Measurements from ENCODE around the gene SPTBN4. TPM values are rescaled to one million over a fixed set of nuclear protein-coding genes. Genes with fewer than 3 reads are reported as not detected.

Gene SPTBN4
- total and polyA plus RNA-seq, 2 donors (not counting 1 experiment from before 2014, with no cell fraction given): 1.3 to 6.6 TPM

DNA sequence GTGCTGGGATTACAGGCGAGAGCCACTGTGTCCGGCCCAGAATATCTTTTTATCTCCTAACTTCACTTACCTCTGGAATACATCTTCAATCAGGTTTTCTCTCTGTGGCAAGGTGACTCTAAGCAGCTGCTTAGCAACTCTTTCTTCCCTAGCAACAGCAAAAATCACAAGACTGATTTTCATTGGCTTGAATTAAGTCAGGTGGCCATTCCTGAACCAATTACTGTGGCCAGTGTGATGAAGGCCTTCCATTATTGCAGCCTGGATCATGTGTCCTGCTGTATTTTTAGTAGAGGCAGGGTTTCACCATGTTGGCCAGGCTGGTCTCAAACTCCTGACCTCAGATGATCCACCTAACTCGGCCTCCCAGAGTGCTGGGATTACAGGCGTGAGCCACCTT, 125.4 kb downstream of the SPTBN4 start:
- H2AFZ ChIP-seq (ENCODE audit: low read length): no peak overlapping the region
- H3K9ac ChIP-seq (ENCODE audit: insufficient read depth, low read length): no peak overlapping the region
- TF ChIP-seq, protein P1, sequence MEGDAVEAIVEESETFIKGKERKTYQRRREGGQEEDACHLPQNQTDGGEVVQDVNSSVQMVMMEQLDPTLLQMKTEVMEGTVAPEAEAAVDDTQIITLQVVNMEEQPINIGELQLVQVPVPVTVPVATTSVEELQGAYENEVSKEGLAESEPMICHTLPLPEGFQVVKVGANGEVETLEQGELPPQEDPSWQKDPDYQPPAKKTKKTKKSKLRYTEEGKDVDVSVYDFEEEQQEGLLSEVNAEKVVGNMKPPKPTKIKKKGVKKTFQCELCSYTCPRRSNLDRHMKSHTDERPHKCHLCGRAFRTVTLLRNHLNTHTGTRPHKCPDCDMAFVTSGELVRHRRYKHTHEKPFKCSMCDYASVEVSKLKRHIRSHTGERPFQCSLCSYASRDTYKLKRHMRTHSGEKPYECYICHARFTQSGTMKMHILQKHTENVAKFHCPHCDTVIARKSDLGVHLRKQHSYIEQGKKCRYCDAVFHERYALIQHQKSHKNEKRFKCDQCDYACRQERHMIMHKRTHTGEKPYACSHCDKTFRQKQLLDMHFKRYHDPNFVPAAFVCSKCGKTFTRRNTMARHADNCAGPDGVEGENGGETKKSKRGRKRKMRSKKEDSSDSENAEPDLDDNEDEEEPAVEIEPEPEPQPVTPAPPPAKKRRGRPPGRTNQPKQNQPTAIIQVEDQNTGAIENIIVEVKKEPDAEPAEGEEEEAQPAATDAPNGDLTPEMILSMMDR (conservative IDR thresholded peaks at IDR 0.05 in 1 of 2, IDR thresholded peaks at IDR 0.05 in 1 of 2; ENCODE audit: low read depth in 1 of 2, low read length in 2 of 2): no peak
- no peak for TF ChIP-seq EZH2 (IDR thresholded peaks at IDR 0.05; ENCODE audit: low read length, missing control alignments)
- peak; percentile 60 to 78 for DNase-seq (ENCODE audit: low read depth in 2 of 2)
- no peaks in the 10 kb centered on the region for H3K79me2 ChIP-seq (ENCODE audit: control insufficient read depth, insufficient read depth, low read length)
- peaks cover 3% of the 10 kb centered on the region for H3K4me1 ChIP-seq (ENCODE audit: control insufficient read depth, extremely low read depth, insufficient read depth, low read length)
- no peaks in the 10 kb centered on the region for H3K27me3 ChIP-seq (ENCODE audit: control insufficient read depth, insufficient read depth, low read length)
- no peak overlapping the region for H3K27ac ChIP-seq (ENCODE audit: insufficient read depth, low read length)
- no peak overlapping the region for H3K4me2 ChIP-seq (ENCODE audit: extremely low read depth, insufficient read depth, low read length)
- H3K4me3 ChIP-seq (replicated peaks in 1 of 4; ENCODE audit: control extremely low read depth in 1 of 4, insufficient read depth in 1 of 4, low read depth in 3 of 4, low read length in 4 of 4): no peak overlapping the region
- no peaks in the 10 kb centered on the region for H4K20me1 ChIP-seq (ENCODE audit: control insufficient read depth, extremely low read depth, insufficient read depth, low read length)
- no peaks in the 10 kb centered on the region for H3K36me3 ChIP-seq (ENCODE audit: control insufficient read depth, insufficient read depth, low read length)
- no peaks in the 10 kb centered on the region for H3K9me3 ChIP-seq (ENCODE audit: control insufficient read depth, insufficient read depth, low read depth, low read length)

DNA sequence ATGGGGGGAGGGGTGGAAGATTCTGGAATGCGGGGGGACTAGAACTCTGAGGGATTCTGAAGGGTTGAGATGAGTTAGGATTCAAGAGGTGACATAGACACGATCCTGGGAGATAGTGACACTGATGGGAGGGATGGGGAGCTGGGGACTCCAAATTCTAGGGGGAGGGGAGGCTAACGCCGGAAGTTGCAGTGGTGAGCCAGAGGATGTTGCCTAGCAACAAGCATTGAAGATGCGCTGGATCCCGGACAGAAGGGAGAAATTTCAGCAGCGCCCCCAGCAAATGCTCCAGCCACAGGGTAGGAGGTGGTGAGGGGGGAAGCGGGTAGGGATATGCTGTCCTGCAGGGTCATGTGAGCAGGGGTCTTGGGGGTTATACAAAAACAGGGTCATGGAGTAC, 127.5 kb downstream of the SPTBN4 start:
- Histone ChIP-seq H3K9ac (ENCODE audit: insufficient read depth, low read length) (no peak overlapping the region), H3K4me3 (replicated peaks in 1 of 4; ENCODE audit: control extremely low read depth in 1 of 4, insufficient read depth in 1 of 4, low read depth in 3 of 4, low read length in 4 of 4) (no peak overlapping the region), H3K27ac (ENCODE audit: insufficient read depth, low read length) (no peak overlapping the region), H3K9me3 (ENCODE audit: control insufficient read depth, insufficient read depth, low read depth, low read length) (no peaks in the 10 kb centered on the region), H3K79me2 (ENCODE audit: control insufficient read depth, insufficient read depth, low read length) (no peaks in the 10 kb centered on the region), H3K27me3 (ENCODE audit: control insufficient read depth, insufficient read depth, low read length) (no peaks in the 10 kb centered on the region), H3K36me3 (ENCODE audit: control insufficient read depth, insufficient read depth, low read length) (no peaks in the 10 kb centered on the region), H4K20me1 (ENCODE audit: control insufficient read depth, extremely low read depth, insufficient read depth, low read length) (no peaks in the 10 kb centered on the region), H2AFZ (ENCODE audit: low read length) (no peak overlapping the region), H3K4me2 (ENCODE audit: extremely low read depth, insufficient read depth, low read length) (peak overlapping the region; percentile 27), H3K4me1 (ENCODE audit: control insufficient read depth, extremely low read depth, insufficient read depth, low read length) (peaks cover 12% of the 10 kb centered on the region)
- TF ChIP-seq, protein P1 (conservative IDR thresholded peaks at IDR 0.05 in 1 of 2, IDR thresholded peaks at IDR 0.05 in 1 of 2; ENCODE audit: low read depth in 1 of 2, low read length in 2 of 2): no peak
- no peak for TF ChIP-seq EZH2 (IDR thresholded peaks at IDR 0.05; ENCODE audit: low read length, missing control alignments)
- no peak for DNase-seq (ENCODE audit: low read depth in 2 of 2)

DNA sequence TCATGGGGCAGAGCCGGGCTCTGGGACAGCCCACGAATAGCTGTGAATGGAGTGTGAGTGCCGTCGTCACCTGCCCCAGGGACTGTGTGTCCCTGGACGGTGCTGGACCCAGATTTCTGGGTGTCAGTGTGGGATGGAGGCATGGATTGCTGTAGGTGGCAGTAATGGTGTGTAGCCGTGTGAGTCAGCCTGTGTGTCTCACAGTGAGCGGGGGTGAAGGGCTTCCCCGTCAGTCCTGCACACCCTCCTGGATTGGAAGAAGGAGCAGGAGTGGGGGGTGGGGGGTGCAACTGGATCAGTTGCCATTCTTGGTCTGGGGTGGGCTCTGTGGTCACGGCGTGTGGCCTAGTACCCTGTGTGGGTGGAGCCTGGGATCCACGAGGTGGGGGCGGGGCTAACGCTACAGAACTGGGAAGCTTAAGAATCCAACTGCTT, 127.9 kb downstream of the SPTBN4 start:
- no peaks in the 10 kb centered on the region for H3K27me3 ChIP-seq (ENCODE audit: control insufficient read depth, insufficient read depth, low read length)
- DNase-seq (ENCODE audit: low read depth in 2 of 2): peak in 1 of 2 donors; percentile 75
- H3K4me3 ChIP-seq (replicated peaks in 1 of 4; ENCODE audit: control extremely low read depth in 1 of 4, insufficient read depth in 1 of 4, low read depth in 3 of 4, low read length in 4 of 4): no peak overlapping the region
- H3K79me2 ChIP-seq (ENCODE audit: control insufficient read depth, insufficient read depth, low read length): no peaks in the 10 kb centered on the region
- no peaks in the 10 kb centered on the region for H3K36me3 ChIP-seq (ENCODE audit: control insufficient read depth, insufficient read depth, low read length)
- H2AFZ ChIP-seq (ENCODE audit: low read length): no peak overlapping the region
- H3K9ac ChIP-seq (ENCODE audit: insufficient read depth, low read length): no peak overlapping the region
- peak overlapping the region; percentile 27 for H3K4me2 ChIP-seq (ENCODE audit: extremely low read depth, insufficient read depth, low read length)
- no peak overlapping the region for H3K27ac ChIP-seq (ENCODE audit: insufficient read depth, low read length)
- peaks cover 12% of the 10 kb centered on the region for H3K4me1 ChIP-seq (ENCODE audit: control insufficient read depth, extremely low read depth, insufficient read depth, low read length)
- H3K9me3 ChIP-seq (ENCODE audit: control insufficient read depth, insufficient read depth, low read depth, low read length): no peaks in the 10 kb centered on the region
- TF ChIP-seq, protein P1 (conservative IDR thresholded peaks at IDR 0.05 in 1 of 2, IDR thresholded peaks at IDR 0.05 in 1 of 2; ENCODE audit: low read depth in 1 of 2, low read length in 2 of 2): peak in 1 of 2 donors; percentile 12
- TF ChIP-seq EZH2 (IDR thresholded peaks at IDR 0.05; ENCODE audit: low read length, missing control alignments): no peak
- no peaks in the 10 kb centered on the region for H4K20me1 ChIP-seq (ENCODE audit: control insufficient read depth, extremely low read depth, insufficient read depth, low read length)

Data from fibroblast of lung (primary cell).